ENCODE data around the gene AQP1.

The AQP1 gene

GRCh38 chr7:30911561-30911969 lies at the start of gene AQP1:
Gene AQP1 (plus strand): TSS chr7:30911853. CDS start chr7:30911910, 57 bp downstream.
- no peak for DNase-seq (ENCODE audit: low spot score)

- DNase-seq (ENCODE audit: low spot score) = no peak
Observed at GRCh38 chr7:30862995-30863705, 48.5 kb upstream of the AQP1 start.

- DNase-seq (ENCODE audit: low spot score) = no peak
Observed at GRCh38 chr7:30863706-30864035, 48.0 kb upstream of the AQP1 start.

- no peak for DNase-seq (ENCODE audit: low spot score)
Observed at GRCh38 chr7:30864101-30864500, 47.6 kb upstream of the AQP1 start.

GRCh38 chr7:30865076-30865475 lies 46.6 kb upstream of the AQP1 start:
- DNase-seq (ENCODE audit: low spot score) = no peak

- no peak for DNase-seq (ENCODE audit: low spot score)
Observed at GRCh38 chr7:30865821-30866220, 45.8 kb upstream of the AQP1 start.

GRCh38 chr7:30866939-30867338 lies 44.7 kb upstream of the AQP1 start:
- no peak for DNase-seq (ENCODE audit: low spot score)

- DNase-seq (ENCODE audit: low spot score) = no peak
Observed at GRCh38 chr7:30867483-30867882, 44.2 kb upstream of the AQP1 start.

GRCh38 chr7:30869794-30870611 lies 41.6 kb upstream of the AQP1 start:
- no peak for DNase-seq (ENCODE audit: low spot score)

- DNase-seq (ENCODE audit: low spot score) = no peak
Observed at GRCh38 chr7:30870821-30871518, 40.7 kb upstream of the AQP1 start.

- no peak for DNase-seq (ENCODE audit: low spot score)
Observed at GRCh38 chr7:30871655-30872054, 40.0 kb upstream of the AQP1 start.

GRCh38 chr7:30873207-30873606 lies 38.4 kb upstream of the AQP1 start:
- DNase-seq (ENCODE audit: low spot score) = no peak

- DNase-seq (ENCODE audit: low spot score) = no peak
Observed at GRCh38 chr7:30873656-30874055, 38.0 kb upstream of the AQP1 start.

- no peak for DNase-seq (ENCODE audit: low spot score)
Observed at GRCh38 chr7:30874656-30875302, 36.9 kb upstream of the AQP1 start.

GRCh38 chr7:30877015-30877769 lies 34.5 kb upstream of the AQP1 start:
- DNase-seq (ENCODE audit: low spot score) = no peak

- DNase-seq (ENCODE audit: low spot score) = no peak
Observed at GRCh38 chr7:30877993-30878392, 33.7 kb upstream of the AQP1 start.

- DNase-seq (ENCODE audit: low spot score) = no peak
Observed at GRCh38 chr7:30879139-30880124, 32.2 kb upstream of the AQP1 start.

- no peak for DNase-seq (ENCODE audit: low spot score)
Observed at GRCh38 chr7:30880125-30880720, 31.4 kb upstream of the AQP1 start.

- DNase-seq (ENCODE audit: low spot score) = no peak
Observed at GRCh38 chr7:30880941-30881340, 30.7 kb upstream of the AQP1 start.

GRCh38 chr7:30881448-30881847 lies 30.2 kb upstream of the AQP1 start:
- DNase-seq (ENCODE audit: low spot score) = no peak
